HepG2 (cell line): ENCODE measurements around the gene AKAP1. TPM values are rescaled to one million over a fixed set of nuclear protein-coding genes. Genes with fewer than 3 reads are reported as not detected.
A peak's percentile ranks its signal among the peaks of the same experiment; 100 is the strongest.

ENCODE experiments used
- ARHGAP35 ChIP-seq: sonication (generic); formaldehyde crosslinking; IDR thresholded peaks from 2 replicates; pipeline ENCODE4 v1.9.0; 2022; ENCODE audit warnings: mild to moderate bottlenecking, inconsistent platforms, moderate library complexity, missing genetic modification reagents, borderline replicate concordance
- GRHL1 ChIP-seq: sonication (generic); formaldehyde crosslinking; conservative IDR thresholded peaks from 2 replicates; pipeline ENCODE4 v1.8.0; 2022; ENCODE audit warnings: missing genetic modification reagents
- HNRNPL ChIP-seq: fragments of 200-400 bp; formaldehyde crosslinking; IDR thresholded peaks from 2 replicates; pipeline ENCODE4 v1.6.1; 2017; ENCODE audit warnings: mild to moderate bottlenecking, low read depth, low read length
- MEF2D ChIP-seq: sonication (generic); formaldehyde crosslinking; IDR thresholded peaks from 2 replicates; pipeline ENCODE4 v1.5.1; 2020; ENCODE audit warnings: mild to moderate bottlenecking, missing genetic modification reagents
- NFKBIZ ChIP-seq: IDR thresholded peaks from 2 replicates; pipeline ENCODE4 v1.6.1; 2018; ENCODE audit warnings: missing genetic modification reagents, missing compliant biosample characterization
- ONECUT2 ChIP-seq: sonication (generic); formaldehyde crosslinking; IDR thresholded peaks from 2 replicates; pipeline ENCODE4 v1.4.0; 2020; ENCODE audit warnings: missing genetic modification reagents
- PBX2 ChIP-seq: IDR thresholded peaks from 2 replicates; pipeline ENCODE4 v1.6.1; 2016; ENCODE audit warnings: control low read depth
- PCBP2 ChIP-seq: fragments of 200-400 bp; formaldehyde crosslinking; optimal IDR thresholded peaks from 2 replicates; pipeline ENCODE3; 2018; ENCODE audit warnings: low read length, low read depth; ENCODE audit not compliant: poor library complexity, severe bottlenecking
- SOX13 ChIP-seq, 3 experiments: fragments of 450-650 bp in 1 of 3; sonication (generic) in 1 of 3; formaldehyde crosslinking in 1 of 3; IDR thresholded peaks in 2 of 3; conservative IDR thresholded peaks in 1 of 3; 2 replicates each; pipeline versions ENCODE4 v1.5.0 to v1.6.1; 2016 to 2020; ENCODE audit warnings: antibody characterized with exemption in 1 of 3, mild to moderate bottlenecking in 1 of 3, missing compliant biosample characterization in 1 of 3, missing genetic modification reagents in 1 of 3, moderate library complexity in 1 of 3
- SOX5 ChIP-seq: IDR thresholded peaks from 2 replicates; pipeline ENCODE4 v1.6.1; 2016; ENCODE audit warnings: borderline replicate concordance
- TBX3 ChIP-seq: fragments of 450-650 bp; IDR thresholded peaks from 2 replicates; pipeline ENCODE4 v1.6.1; 2017; ENCODE audit warnings: antibody characterized with exemption, mild to moderate bottlenecking, inconsistent platforms, borderline replicate concordance
- TCF7L2 ChIP-seq: IDR thresholded peaks from 2 replicates; pipeline ENCODE4 v1.6.1; 2011; ENCODE audit warnings: mild to moderate bottlenecking, low read depth, low read length, moderate library complexity
- XBP1 ChIP-seq: sonication (generic); formaldehyde crosslinking; IDR thresholded peaks from 2 replicates; pipeline ENCODE4 v1.5.0; 2020; ENCODE audit warnings: missing genetic modification reagents
- ZBTB20 ChIP-seq: sonication (generic); formaldehyde crosslinking; IDR thresholded peaks from 2 replicates; pipeline ENCODE4 v1.8.1; 2023; ENCODE audit warnings: missing genetic modification reagents, low read depth, mild to moderate bottlenecking, borderline replicate concordance
- ZKSCAN1 ChIP-seq: fragments of 150-350 bp; IDR thresholded peaks from 2 replicates; pipeline ENCODE4 v1.6.1; 2014; ENCODE audit warnings: low read length
- ZNF619 ChIP-seq: sonication (generic); formaldehyde crosslinking; IDR thresholded peaks from 2 replicates; pipeline ENCODE4 v1.4.0; 2020; ENCODE audit warnings: mild to moderate bottlenecking, missing genetic modification reagents
- ZNF709 ChIP-seq: sonication (generic); formaldehyde crosslinking; IDR thresholded peaks from 2 replicates; pipeline ENCODE4 v1.5.0; 2020; ENCODE audit warnings: mild to moderate bottlenecking, missing genetic modification reagents
- ZNF740 ChIP-seq: sonication (generic); formaldehyde crosslinking; IDR thresholded peaks from 2 replicates; pipeline ENCODE4 v1.4.0; 2020; ENCODE audit warnings: missing genetic modification reagents
- polyA plus RNA-seq, 8 experiments: library from polyadenylated mRNA; depleted of rRNA in 3 of 8; stranded (reverse) in 7 of 8; unstranded in 1 of 8; fragments of >200 nt; fragmentation: Illumina TruSeq in 4 of 8; extraction: Trizol in 4 of 8; gene quantifications; 2 replicates each; pipeline versions ENCODE4 v1.2.1 to v1.2.3, GENCODE V29; 2011 to 2016; ENCODE audit warnings: low read depth in 4 of 8, missing spikeins in 1 of 8, mixed read lengths in 1 of 8; ENCODE audit not compliant: insufficient read depth in 1 of 8
- total RNA-seq, 5 experiments: library from RNA; depleted of rRNA; stranded (reverse); fragments of >200 nt; fragmentation: Illumina TruSeq; extraction: Trizol; gene quantifications; 2 replicates each; pipeline ENCODE4 v1.2.3, GENCODE V29; 2016; ENCODE audit warnings: low read depth in 1 of 5
- TF ChIP-seq, protein P1 (sequence below): IDR thresholded peaks from 2 replicates; pipeline ENCODE4 v1.6.1; 2018; ENCODE audit warnings: missing genetic modification reagents
- TF ChIP-seq, protein P2 (sequence below): sonication (generic); formaldehyde crosslinking; IDR thresholded peaks from 2 replicates; pipeline ENCODE4 v1.8.0; 2022; ENCODE audit warnings: mild to moderate bottlenecking, missing genetic modification reagents, moderate library complexity
- TF ChIP-seq, protein P3 (sequence below): sonication (generic); formaldehyde crosslinking; IDR thresholded peaks from 2 replicates; pipeline ENCODE4 v1.5.0; 2020; ENCODE audit warnings: mild to moderate bottlenecking, missing genetic modification reagents

AKAP1 gene
- total and polyA plus RNA-seq, 2 of the 13 experiments (the other 11 are each of a cell fraction or from before 2014, with no cell fraction given), result 101 to 131 TPM

GRCh38 chr17:57084802-57085447, at the start of gene AKAP1 (continued):
- TF ChIP-seq ZNF709 (CRISPR knock-in tag), result no peak; the same call in 1 of the 2 replicates
- 0 out of 2 replicates have a peak, but pooled peaks have one; percentile 19 for TF ChIP-seq HNRNPL
- no peak for TF ChIP-seq PBX2
- TF ChIP-seq MEF2D, result peak; percentile 80; the same call in 1 of the 2 replicates
- no peak for TF ChIP-seq TCF7L2
- TF ChIP-seq SOX13 (IDR thresholded peaks at IDR 0.05), result no peak; the same call in 1 of the 2 replicates
- TF ChIP-seq SOX13 (CRISPR knock-in tag; conservative IDR thresholded peaks at IDR 0.05 in 1 of 2, IDR thresholded peaks at IDR 0.05 in 1 of 2), result peak in 1 of 2 experiments; percentile 59; a peak in 2 of 4 replicates
- peak; percentile 89; the same call in 1 of the 2 replicates for TF ChIP-seq ARHGAP35 (CRISPR knock-in tag)
- TF ChIP-seq ZNF619 (CRISPR knock-in tag), result 0 out of 2 replicates have a peak, but pooled peaks have one; percentile 4
- peak; percentile 39; the same call in 1 of the 2 replicates for TF ChIP-seq ZNF740 (CRISPR knock-in tag)
- TF ChIP-seq, protein P1, sequence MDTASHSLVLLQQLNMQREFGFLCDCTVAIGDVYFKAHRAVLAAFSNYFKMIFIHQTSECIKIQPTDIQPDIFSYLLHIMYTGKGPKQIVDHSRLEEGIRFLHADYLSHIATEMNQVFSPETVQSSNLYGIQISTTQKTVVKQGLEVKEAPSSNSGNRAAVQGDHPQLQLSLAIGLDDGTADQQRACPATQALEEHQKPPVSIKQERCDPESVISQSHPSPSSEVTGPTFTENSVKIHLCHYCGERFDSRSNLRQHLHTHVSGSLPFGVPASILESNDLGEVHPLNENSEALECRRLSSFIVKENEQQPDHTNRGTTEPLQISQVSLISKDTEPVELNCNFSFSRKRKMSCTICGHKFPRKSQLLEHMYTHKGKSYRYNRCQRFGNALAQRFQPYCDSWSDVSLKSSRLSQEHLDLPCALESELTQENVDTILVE (CRISPR knock-in tag), result peak; percentile 97
- no peak for TF ChIP-seq ONECUT2 (CRISPR knock-in tag)
- TF ChIP-seq, protein P2, sequence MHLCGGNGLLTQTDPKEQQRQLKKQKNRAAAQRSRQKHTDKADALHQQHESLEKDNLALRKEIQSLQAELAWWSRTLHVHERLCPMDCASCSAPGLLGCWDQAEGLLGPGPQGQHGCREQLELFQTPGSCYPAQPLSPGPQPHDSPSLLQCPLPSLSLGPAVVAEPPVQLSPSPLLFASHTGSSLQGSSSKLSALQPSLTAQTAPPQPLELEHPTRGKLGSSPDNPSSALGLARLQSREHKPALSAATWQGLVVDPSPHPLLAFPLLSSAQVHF, result no peak
- TF ChIP-seq SOX5 (CRISPR knock-in tag), result peak; percentile 54
- peak; percentile 84; the same call in 1 of the 2 replicates for TF ChIP-seq NFKBIZ
- TF ChIP-seq XBP1 (CRISPR knock-in tag), result peak; percentile 43; the same call in 1 of the 2 replicates
- TF ChIP-seq PCBP2, result no peak
- no peak for TF ChIP-seq GRHL1 (CRISPR knock-in tag)
- no peak for TF ChIP-seq ZKSCAN1
- TF ChIP-seq ZBTB20, result 0 out of 2 replicates have a peak, but pooled peaks have one; percentile 53
- TF ChIP-seq, protein P3, sequence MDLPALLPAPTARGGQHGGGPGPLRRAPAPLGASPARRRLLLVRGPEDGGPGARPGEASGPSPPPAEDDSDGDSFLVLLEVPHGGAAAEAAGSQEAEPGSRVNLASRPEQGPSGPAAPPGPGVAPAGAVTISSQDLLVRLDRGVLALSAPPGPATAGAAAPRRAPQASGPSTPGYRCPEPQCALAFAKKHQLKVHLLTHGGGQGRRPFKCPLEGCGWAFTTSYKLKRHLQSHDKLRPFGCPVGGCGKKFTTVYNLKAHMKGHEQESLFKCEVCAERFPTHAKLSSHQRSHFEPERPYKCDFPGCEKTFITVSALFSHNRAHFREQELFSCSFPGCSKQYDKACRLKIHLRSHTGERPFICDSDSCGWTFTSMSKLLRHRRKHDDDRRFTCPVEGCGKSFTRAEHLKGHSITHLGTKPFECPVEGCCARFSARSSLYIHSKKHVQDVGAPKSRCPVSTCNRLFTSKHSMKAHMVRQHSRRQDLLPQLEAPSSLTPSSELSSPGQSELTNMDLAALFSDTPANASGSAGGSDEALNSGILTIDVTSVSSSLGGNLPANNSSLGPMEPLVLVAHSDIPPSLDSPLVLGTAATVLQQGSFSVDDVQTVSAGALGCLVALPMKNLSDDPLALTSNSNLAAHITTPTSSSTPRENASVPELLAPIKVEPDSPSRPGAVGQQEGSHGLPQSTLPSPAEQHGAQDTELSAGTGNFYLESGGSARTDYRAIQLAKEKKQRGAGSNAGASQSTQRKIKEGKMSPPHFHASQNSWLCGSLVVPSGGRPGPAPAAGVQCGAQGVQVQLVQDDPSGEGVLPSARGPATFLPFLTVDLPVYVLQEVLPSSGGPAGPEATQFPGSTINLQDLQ (CRISPR knock-in tag), result 0 out of 2 replicates have a peak, but pooled peaks have one; percentile 17
- TF ChIP-seq TBX3, result no peak
